Progenitor cell of endocrine pancreas (in vitro differentiated cells): Measurements from ENCODE around the gene ATOX1. TPM values are rescaled to one million over a fixed set of nuclear protein-coding genes. Genes with fewer than 3 reads are reported as not detected.

Experiments used
- DNase-seq: peaks from one replicate; pipeline ENCODE4 v3.0.0; 2021; ENCODE audit warnings: low spot score; ENCODE audit not compliant: unreplicated experiment
- H3K27ac Mint-ChIP-seq: 2 replicates; pipeline ENCODE4 v1.8.0; 2021; ENCODE audit warnings: mild to moderate bottlenecking, moderate library complexity, mixed read lengths
- H3K27me3 Mint-ChIP-seq: 2 replicates; pipeline ENCODE4 v1.8.0; 2021; ENCODE audit warnings: mixed read lengths
- H3K36me3 Mint-ChIP-seq: 2 replicates; pipeline ENCODE4 v1.8.0; 2022; ENCODE audit warnings: mixed read lengths; ENCODE audit not compliant: insufficient read depth
- H3K4me1 Mint-ChIP-seq: 2 replicates; pipeline ENCODE4 v1.8.0; 2021; ENCODE audit warnings: low read depth, mixed read lengths
- H3K4me3 Mint-ChIP-seq: 2 replicates; pipeline ENCODE4 v1.8.0; 2021; ENCODE audit warnings: low read depth, mild to moderate bottlenecking, moderate library complexity, mixed read lengths
- H3K9me3 Mint-ChIP-seq: 2 replicates; pipeline ENCODE4 v1.8.0; 2021; ENCODE audit warnings: low read depth, mixed read lengths
- CTCF ChIP-seq: fragments of 200-600 bp; sonication (generic); IDR thresholded peaks from one replicate; pipeline ENCODE4 v1.5.0; 2021; ENCODE audit warnings: antibody characterized with exemption, mild to moderate bottlenecking; ENCODE audit not compliant: unreplicated experiment
- total RNA-seq: library from RNA; stranded (reverse); gene quantifications from 2 replicates; pipeline ENCODE4 v1.2.1, GENCODE V29; 2021

ATOX1 gene
- total RNA-seq, 1 donor from 2014 or later = 108 TPM

- Mint-ChIP-seq H3K27ac (no peak overlapping the region), H3K36me3 (no peaks in the 10 kb centered on the region), H3K4me1 (peaks cover 17% of the 10 kb centered on the region), H3K27me3 (peaks cover 15% of the 10 kb centered on the region), H3K4me3 (no peak overlapping the region), H3K9me3 (no peaks in the 10 kb centered on the region)
- DNase-seq = no peak
- no peak for TF ChIP-seq CTCF
These were observed 61.0 kb downstream of the ATOX1 start for GRCh38 chr5:151697452-151697851.

GRCh38 chr5:151696470-151697061 is 61.9 kb downstream of the ATOX1 start:
- peaks cover 18% of the 10 kb centered on the region for H3K27me3 Mint-ChIP-seq
- peaks cover 17% of the 10 kb centered on the region for H3K4me1 Mint-ChIP-seq
- no peak overlapping the region for H3K4me3 Mint-ChIP-seq
- H3K9me3 Mint-ChIP-seq = no peaks in the 10 kb centered on the region
- DNase-seq = no peak
- no peaks in the 10 kb centered on the region for H3K36me3 Mint-ChIP-seq
- H3K27ac Mint-ChIP-seq = no peak overlapping the region
- no peak for TF ChIP-seq CTCF

- no peak for DNase-seq
- no peaks in the 10 kb centered on the region for H3K9me3 Mint-ChIP-seq
- H3K4me1 Mint-ChIP-seq = peaks cover 16% of the 10 kb centered on the region
- no peak overlapping the region for H3K4me3 Mint-ChIP-seq
- no peak overlapping the region for H3K27ac Mint-ChIP-seq
- no peak for TF ChIP-seq CTCF
- no peaks in the 10 kb centered on the region for H3K36me3 Mint-ChIP-seq
- peaks cover 20% of the 10 kb centered on the region for H3K27me3 Mint-ChIP-seq
These were observed 63.0 kb downstream of the ATOX1 start for GRCh38 chr5:151695464-151695863.

- no peaks in the 10 kb centered on the region for H3K36me3 Mint-ChIP-seq
- H3K4me3 Mint-ChIP-seq = no peak overlapping the region
- H3K9me3 Mint-ChIP-seq = no peaks in the 10 kb centered on the region
- peaks cover 21% of the 10 kb centered on the region for H3K27me3 Mint-ChIP-seq
- DNase-seq = no peak
- no peak overlapping the region for H3K27ac Mint-ChIP-seq
- H3K4me1 Mint-ChIP-seq = peaks cover 12% of the 10 kb centered on the region
- TF ChIP-seq CTCF = no peak
These were observed 64.4 kb downstream of the ATOX1 start for GRCh38 chr5:151694035-151694485.

Other genes starting within 250 kb of the ATOX1 start
- 0.05 and 0.07 TPM in 2 replicates for gene FAT2, start 167.3 kb downstream of the ATOX1 start, total RNA-seq
- gene SPARC, start 71.7 kb downstream of the ATOX1 start, total RNA-seq = 55.2 and 83.9 TPM in 2 replicates
- 220 and 226 TPM in 2 replicates for gene G3BP1, start 13.3 kb upstream of the ATOX1 start, total RNA-seq
- not detected in 2 replicates for gene GLRA1, start 166.2 kb upstream of the ATOX1 start, total RNA-seq